Ramos (cell line): ENCODE data around the gene LEPR.
"Not testable (repeated sequence)": the region's sequence is repeated elsewhere in the genome, so short reads cannot be mapped to it uniquely, and the experiment has no call there.

Experiments
- in situ Hi-C: fragments of 300-500 bp; cut with MboI; formaldehyde crosslinking; loops from one replicate; pipeline ENCODE4 v1.14.3; 2022; ENCODE audit warnings: low sequenced_read_pairs; ENCODE audit not compliant: unreplicated experiment

Gene LEPR

DNA sequence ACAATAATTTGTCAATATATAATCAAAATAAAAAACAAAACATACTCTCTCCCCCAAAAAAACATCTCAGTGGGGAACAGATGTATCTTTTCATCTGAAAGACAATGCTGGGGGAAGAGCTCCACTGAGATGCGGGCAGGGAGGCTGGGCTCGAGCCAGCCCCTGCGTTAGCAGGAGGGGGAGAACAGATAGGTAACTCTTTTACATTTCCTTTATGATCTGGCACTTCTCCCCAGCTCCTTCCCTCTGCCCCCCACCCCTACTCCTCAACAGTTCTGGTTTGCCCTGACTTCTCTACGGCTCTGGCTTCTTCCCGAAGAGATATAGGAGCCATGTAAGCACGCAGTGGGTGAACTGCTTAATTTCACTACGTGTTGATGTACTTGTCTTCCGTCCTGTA, 12.4 kb downstream of the LEPR start:
- in situ Hi-C loops, result no loop called here

- in situ Hi-C loops, result no loop called here
Observed at GRCh38 chr1:65434255-65434654, 13.8 kb downstream of the LEPR start.

DNA sequence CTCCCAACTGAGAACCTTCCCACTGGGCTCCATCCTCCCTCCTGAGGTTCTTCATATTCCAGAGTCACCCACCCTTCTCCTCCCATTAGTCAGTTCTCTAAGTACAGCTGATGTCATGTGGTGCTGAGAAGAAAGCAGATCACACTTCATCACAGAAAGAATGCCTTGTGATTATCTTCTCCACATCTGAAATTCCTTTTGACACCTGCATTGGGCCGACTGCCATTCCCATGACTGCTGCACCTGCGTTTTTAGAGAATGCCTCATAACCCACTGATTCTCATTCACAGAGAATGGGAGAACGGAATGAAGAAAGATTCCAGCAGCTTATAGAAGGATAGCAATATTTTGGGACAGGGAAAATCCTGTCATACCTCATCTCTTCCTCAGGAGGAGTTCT, 14.3 kb downstream of the LEPR start:
- in situ Hi-C loops, result no loop called here

- in situ Hi-C loops, result no loop called here
Observed at GRCh38 chr1:65435987-65436386, 15.5 kb downstream of the LEPR start.

- in situ Hi-C loops, result no loop called here
Observed at GRCh38 chr1:65437616-65438015, 17.1 kb downstream of the LEPR start.

DNA sequence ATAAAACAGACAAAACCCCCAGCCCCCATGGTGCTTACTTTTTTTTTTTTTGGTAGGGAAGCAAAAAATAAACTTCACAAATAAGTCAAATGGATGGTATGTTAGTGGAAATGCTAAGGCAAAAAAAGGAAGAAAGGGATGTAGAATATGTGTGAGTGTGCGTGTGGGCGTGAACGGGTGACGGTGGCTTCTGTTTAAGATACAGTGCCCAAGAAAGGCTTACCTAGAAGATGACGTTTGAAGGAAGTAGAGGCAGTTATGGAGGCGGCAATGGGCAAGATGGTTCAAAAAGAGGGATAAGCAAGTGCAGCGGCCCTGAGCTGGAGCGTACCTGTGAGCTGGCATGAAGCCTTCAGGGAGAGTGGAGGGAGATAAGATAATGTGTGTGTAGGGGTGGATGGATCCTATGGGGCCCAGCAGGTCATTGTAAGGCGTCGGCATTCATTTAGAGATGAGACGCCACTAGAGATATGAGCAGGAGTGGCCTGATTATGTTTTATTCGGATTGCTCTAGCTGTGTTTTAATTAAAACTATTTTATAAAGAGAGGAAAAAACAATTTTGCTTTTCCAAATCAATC, 19.9 kb downstream of the LEPR start:
- in situ Hi-C loops, result no loop called here

DNA sequence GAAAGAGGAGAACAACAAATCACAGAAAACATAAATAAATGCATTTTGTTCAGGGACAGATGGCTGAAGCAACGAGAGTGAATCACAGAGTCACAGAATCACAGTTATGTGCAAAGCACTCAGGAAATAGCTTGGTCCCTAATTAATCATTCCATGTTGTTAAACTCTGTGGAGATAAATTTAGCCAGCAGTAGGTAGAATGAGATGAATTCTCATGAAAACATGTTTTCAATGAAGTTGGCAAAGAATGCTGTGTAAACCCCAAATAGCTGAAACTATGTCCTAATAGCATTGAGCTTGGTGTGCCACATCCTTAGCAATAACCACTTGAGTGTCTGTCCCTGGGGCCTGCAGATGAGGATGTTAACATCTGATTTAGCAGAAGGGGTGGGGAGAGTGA, 20.4 kb downstream of the LEPR start:
- in situ Hi-C loops, result no loop called here

DNA sequence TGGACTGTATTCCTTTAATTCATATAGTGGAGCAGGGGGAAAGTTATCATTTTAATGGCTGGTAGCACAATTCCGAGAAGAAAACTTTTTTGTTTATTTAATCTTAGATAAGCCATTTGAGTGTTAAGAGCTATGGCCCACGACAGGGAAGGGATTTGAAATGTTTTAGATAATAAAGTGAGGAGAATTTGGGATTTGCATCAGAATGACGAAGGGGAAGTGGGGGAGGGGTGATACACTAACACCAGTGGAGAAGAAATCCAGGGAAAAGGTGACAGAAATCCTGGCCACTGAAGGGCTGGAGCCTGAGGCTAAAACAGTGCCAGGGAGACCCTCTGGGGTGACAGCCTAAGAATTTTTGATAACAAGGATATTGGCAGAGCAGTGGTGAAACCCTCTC, 21.0 kb downstream of the LEPR start:
- in situ Hi-C loops, result no loop called here

GRCh38 chr1:65442442-65442841, 22.0 kb downstream of the LEPR start:
- in situ Hi-C loops, result no loop called here

DNA sequence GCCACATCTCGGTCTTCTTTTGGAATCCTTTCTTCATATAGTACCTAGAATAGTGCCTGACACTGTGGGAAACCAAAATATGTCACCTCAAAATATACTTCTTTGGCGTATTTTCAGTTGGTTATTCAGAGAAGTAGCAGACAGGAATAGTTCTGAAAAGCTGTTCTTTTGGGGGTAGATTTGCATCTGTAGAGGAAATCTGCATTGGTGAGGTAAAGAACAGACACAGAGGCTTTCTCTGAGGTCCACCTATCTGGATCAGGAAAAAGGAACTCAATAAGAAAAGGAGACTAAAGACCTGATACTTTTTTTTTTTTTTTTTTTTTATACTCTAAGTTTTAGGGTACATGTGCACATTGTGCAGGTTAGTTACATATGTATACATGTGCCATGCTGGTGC, 23.2 kb downstream of the LEPR start:
- in situ Hi-C loops, result no loop called here

- in situ Hi-C loops, result no loop called here
Observed at GRCh38 chr1:65444128-65444640, 23.7 kb downstream of the LEPR start.

DNA sequence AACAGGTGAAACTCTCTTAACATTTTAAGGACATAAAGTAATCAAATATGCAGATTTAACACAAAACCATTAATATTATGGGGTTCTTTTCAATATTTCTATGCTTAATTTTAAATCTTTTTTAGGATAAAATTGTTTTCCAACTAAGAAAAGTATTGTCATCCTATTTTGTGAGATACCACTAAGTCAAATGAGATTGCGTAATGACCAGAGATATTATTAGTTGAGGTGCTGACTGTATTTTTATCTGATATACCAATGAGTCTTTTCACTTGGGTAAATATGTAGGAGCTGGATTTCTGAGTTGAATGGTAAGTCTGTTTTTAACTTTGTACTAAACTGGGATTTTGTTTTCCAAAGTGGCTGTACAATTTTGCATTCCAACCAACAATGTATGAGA, 25.4 kb downstream of the LEPR start:
- in situ Hi-C loops, result no loop called here

- in situ Hi-C loops, result no loop called here
Observed at GRCh38 chr1:65449214-65449823, 28.9 kb downstream of the LEPR start.

DNA sequence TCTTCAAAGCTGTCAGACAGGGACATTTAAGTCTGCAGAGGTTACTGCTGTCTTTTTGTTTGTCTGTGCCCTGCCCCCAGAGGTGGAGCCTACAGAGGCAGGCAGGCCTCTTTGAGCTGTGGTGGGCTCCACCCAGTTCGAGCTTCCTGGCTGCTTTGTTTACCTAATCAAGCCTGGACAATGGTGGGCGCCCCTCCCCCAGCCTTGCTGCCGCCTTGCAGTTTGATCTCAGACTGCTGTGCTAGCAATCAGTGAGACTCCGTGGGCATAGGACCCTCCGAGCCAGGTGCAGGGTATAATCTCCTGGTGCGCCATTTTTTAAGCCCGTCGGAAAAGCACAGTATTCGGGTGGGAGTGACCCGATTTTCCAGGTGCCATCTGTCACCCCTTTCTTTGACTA, 35.2 kb downstream of the LEPR start:
- in situ Hi-C loops, result not testable (repeated sequence)

- in situ Hi-C loops, result no loop called here
Observed at GRCh38 chr1:65456481-65456880, 36.0 kb downstream of the LEPR start.

DNA sequence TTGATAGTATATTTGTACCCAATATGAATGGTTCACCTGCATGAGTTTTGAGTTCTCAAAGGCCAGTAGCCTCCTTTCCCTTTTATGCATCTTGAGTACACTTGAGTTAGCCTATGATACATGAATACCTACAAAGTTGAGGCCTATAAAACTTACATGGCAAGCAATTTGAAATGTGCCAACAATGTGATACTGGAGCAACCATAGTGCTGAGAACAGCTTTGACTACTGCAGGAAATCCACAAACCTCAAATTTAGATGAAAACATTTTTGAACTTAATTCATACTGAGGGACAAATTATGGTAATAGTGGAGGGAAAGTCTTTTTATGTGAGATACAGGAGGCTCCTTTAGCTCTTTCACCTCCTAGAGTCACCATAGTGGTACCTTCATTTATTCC, 37.4 kb downstream of the LEPR start:
- in situ Hi-C loops, result no loop called here

DNA sequence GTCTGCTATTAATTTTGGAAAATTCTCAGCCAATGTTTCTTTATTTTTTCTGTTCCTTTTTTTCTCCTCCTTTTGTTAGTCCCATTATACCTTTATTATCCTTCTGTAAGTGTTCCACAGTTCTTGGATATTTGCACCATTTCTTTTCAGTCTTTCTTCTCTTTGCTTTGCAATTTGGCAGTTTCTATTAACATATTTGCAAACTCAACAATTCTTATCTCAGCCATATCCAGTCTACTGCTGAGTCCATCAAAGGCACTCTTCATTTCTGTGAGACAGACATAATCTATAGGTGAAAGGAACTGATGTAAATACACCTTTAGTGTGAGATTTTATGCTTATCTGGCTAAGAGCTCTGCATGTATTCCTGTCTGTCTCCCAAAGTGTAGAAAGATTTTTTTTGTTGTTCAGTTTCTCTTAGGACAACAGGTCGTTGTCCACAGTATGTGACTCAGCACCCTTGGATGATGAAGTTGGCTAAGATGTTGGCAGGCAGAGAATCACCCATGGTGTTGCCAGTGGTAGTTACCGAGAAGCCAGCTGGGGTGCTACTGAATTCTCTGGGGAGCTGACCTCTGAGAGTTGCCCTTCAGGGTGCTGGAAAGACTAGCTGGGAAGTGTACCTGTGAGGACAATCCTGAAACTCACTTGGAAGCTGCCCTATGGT, 38.4 kb downstream of the LEPR start:
- in situ Hi-C loops, result no loop called here

DNA sequence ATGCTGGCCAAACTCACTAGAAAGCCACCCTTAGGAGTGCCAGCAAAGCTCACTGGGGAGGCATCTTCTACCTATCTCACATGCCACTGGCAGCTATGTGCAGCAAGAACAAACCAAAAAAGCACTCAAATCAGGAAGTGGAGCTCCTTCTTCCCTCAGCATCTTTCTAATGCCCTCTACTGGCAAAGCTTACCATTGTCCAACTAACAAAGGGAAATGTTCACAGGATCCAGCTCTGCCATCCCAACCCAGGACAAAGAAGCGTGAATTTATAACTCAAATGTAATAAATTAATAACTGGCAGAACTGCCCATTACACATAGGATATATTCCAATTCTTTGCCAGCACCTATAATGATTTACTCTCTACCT, 38.9 kb downstream of the LEPR start:
- in situ Hi-C loops, result no loop called here

- in situ Hi-C loops, result loop anchor here (10.0 kb wide), 1 partner anchor 231 kb away; no protein-coding TSS in a partner anchor
Observed at GRCh38 chr1:65465837-65466236, 45.4 kb downstream of the LEPR start.

DNA sequence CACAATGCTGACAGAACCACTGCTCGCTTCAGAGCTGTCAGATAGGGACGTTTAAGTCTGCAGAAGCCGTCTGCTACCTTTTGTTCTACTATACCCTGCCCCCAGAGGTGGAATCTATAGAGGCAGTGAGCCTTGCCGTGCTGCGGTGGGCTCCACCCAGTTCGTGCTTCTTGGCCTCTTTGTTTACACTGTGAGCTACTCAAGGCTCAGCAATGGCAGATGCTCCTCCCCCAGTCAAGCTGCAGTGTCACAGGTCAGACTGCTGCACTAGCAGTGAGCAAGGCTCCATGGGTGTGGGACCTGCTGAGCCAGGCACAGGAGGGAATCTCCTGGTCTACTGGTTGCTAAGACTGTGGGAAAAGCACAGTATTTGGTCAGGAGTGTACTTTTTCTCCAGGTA, 47.1 kb downstream of the LEPR start:
- in situ Hi-C loops, result loop anchor here (10.0 kb wide), 1 partner anchor 233 kb away; no protein-coding TSS in a partner anchor

GRCh38 chr1:65469126-65469888, 48.8 kb downstream of the LEPR start:
- in situ Hi-C loops, result loop anchor here (10.0 kb wide), 1 partner anchor 235 kb away; no protein-coding TSS in a partner anchor
